HL-60/S4 treated with retinoic acid at 250 ng/mL for 4 days and 3 days (cell line): Measurements from ENCODE around the gene SNRPD3.
"Not testable (repeated sequence)": the region's sequence is repeated elsewhere in the genome, so short reads cannot be mapped to it uniquely, and the experiment has no call there.

Experiments
- in situ Hi-C: fragments of 300-500 bp; cut with MboI; formaldehyde crosslinking; loops from 2 replicates; pipeline ENCODE4 v1.7.0; 2022; ENCODE audit warnings: low sequenced_read_pairs

SNRPD3 gene

DNA sequence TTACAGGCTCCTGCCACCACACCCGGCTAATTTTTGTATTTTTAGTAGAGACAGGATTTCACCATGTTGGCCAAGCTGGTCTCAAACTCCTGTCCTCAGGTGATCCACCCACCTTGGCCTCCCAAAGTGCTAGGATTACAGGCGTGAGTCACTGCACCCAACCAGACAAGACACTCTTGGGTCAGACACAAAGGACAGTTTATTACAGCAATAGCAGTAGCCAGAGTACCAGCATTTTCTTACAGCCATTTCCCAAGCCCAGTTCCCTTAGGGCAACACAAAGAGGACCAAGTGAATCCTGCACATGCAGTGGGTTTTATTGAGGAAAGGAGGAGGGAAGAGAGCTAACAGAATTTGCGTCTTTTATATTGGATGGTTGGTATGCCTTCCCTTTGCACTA, 24.8 kb upstream of the SNRPD3 start:
- in situ Hi-C loops = loop anchor here (10.0 to 25.0 kb wide), 2 partner anchors 206 to 519 kb away; partner anchors contain the start of genes CABIN1 and GSTT4

DNA sequence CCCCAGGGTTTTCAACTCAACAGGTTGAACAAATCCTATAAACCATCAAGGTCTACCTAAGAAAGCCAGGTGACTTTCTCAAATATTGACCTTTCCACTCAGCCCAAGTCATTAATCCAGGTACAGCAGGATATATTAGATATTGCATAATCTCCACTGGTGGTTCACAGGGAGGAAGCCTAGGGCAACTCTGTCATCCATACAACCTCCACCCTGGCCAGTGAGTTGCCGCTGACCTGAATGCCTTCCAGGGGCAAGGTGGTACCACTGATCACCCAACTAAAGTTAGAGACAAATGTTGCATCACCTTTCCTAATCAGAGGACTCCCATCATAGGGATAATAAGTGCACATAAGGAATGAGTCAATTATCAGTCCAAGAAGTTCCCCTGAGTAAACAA, 23.7 kb upstream of the SNRPD3 start:
- in situ Hi-C loops = loop anchor here (10.0 to 25.0 kb wide), 2 partner anchors 207 to 520 kb away; partner anchors contain the start of genes CABIN1 and GSTT4

DNA sequence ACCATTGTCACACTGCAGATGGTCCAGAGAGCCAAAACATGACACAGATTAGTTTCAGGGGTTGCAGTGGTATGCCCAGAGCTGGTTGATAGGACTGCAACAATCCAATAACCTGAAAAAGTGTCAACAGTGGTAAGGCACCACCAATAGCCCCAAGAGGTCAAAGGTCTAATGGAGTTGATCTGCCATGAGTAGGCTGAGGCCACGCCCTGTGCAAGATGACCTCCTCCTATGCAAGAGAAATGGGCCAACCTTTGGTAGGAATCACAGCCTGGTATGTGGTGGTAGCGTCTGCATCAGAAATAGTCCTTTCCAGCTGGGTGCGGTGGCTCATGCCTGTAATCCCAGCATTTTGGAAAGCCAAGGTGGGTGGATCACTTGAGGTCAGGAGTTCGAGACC, 20.5 kb upstream of the SNRPD3 start:
- in situ Hi-C loops = loop anchor here (10.0 to 25.0 kb wide), 2 partner anchors 211 to 523 kb away; partner anchors contain the start of genes CABIN1 and GSTT4

DNA sequence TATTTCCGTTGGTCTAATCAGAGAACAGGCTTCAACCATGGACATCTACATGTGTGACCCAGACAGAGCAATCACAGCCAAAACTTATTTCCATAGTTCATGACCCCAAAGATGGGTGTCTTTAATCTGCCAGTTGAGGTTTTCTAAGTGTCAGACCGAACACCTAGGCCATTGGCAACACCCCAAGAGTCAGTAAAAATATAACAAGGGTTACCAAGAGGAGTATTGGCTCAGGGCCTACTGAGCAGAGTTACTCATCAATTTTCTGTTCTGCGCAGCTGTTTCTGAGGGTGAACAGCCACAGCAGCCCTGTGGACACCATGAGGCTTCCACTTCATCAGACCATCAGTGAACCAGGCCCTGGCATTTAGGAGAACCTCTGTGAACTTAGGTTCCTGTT, 19.7 kb upstream of the SNRPD3 start:
- in situ Hi-C loops = loop anchor here (10.0 to 25.0 kb wide), 2 partner anchors 211 to 524 kb away; partner anchors contain the start of genes CABIN1 and GSTT4

DNA sequence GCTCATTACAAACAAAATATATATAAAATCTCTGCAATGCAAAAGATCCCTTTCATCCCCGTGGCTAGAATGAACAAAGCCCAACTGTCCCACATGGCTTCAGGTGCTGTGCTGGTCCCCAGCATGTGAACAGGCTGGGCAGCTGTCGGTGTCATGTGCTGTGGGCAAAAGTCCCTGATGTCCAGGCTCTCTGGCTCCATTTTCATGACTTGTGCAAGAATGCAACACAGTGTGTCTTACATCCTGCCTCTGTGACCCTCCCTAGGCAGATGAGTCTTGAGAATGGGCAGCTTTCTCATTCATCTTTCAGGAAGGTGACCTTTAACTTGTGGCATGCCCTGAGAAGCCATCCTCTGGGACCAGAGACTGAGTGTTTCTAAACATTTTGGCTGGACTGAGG, 15.3 kb upstream of the SNRPD3 start:
- in situ Hi-C loops = loop anchor here (25.0 kb wide), 1 partner anchor 528 kb away; the partner anchor contains the start of genes CABIN1 and GSTT4

DNA sequence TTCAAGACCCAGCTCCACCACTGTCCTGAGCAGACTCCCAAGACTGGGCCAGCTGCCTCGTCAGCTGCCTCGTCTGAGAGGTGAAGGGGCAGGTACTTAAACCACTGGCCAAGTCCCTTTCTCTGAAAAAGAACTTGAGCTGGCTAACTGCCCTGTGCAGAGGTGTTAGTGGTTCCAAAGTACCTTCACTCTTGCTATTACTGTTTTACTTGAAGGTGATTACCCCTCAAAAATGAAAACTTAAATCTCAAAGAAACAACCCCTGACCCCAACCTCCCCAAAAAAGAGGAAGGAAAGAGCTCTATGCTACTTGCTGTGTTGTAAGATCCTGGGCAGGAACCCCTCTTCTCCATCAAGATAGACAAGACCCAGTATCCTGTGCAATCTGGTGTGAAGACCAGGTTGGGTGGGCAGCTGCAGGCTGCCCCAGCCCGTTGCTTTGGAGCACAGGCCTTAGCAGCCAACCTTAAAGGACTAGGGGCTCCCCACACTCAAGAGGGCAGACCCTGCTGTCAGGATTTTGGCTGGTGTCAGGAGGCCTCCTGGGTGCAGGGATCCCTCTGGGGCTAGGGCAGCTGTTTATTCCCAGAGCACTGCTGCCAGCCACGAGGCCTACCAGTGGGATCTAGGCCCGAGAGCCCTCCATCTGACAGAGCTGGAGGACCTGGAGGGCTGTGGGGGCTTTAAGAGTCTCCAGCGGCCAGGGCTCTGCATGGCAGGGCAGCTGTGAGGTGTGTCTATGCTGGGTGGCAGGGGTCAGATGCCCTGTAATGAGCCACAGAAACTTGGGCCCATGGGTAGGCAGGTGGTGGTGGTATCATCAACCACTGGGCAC, 13.9 kb upstream of the SNRPD3 start:
- in situ Hi-C loops = loop anchor here (25.0 kb wide), 1 partner anchor 530 kb away; the partner anchor contains the start of genes CABIN1 and GSTT4

DNA sequence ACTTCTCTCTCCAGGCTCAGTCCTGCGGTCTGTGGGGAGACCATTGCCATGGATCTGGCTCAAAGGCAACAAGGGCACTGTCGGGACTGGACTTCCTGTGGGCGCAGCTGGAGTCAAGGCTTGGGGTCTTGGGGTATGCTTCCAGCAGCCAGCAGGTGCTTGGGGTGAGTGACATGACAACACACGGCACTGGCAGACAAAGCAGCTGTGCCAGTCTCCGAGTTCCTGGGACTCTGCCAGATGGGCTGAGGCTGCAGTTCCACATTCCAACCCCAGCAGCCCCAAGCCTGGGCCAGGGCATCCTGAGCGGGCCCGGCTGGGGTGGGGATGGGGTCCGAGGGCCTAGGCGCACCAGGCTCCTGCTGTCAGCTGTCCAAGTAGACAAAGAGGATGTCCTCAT, 13.2 kb upstream of the SNRPD3 start:
- in situ Hi-C loops = loop anchor here (25.0 kb wide), 1 partner anchor 530 kb away; the partner anchor contains the start of genes CABIN1 and GSTT4

DNA sequence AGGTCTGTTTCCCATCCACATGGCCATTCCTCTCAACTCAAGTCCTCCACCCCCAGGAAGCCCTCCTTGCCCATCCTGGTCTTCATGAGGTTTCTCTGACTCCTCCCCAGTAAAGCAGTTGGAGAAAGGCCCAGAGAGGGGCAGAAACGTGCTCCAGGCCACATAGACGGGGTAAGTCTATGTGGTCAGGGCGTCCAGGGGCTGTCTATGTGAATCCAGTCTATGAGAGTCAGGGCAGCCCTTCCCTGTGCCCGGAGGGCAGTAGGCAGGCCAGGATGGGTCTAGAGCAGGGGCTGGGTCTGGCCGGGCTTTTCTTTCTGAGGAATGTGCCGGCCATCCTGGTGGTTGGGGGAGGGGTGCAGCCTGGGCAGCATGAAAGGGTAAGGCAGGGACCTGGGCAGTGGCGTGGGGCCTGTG, 12.6 kb upstream of the SNRPD3 start:
- in situ Hi-C loops = loop anchor here (25.0 kb wide), 1 partner anchor 531 kb away; the partner anchor contains the start of genes CABIN1 and GSTT4

DNA sequence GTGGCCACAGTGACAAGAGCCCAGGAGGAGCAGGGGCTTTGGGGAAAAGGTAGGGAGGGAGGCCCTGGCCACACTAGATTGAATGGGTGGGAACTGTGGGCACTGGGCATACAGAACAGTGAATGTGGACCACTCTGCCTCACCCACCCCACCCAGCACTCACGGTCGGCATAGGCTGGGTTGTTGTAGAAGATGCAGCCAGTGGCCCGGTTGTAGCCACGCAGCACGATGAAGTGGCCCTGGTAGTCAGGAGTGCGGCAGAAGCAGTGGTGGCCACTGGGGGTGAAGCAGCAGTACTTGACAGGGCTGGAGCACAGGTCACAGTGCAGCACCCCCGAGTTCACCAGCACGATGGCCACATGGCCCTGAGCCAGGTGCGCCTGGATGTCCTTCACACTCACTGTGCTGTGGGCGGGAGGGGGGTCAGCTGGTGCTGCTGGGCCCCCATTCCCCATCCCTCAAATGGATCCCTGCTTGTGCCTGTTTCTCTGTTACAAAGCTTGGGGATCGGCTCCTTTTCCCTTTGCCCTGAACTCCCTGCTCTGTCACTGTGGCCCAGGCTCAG, 12.0 kb upstream of the SNRPD3 start:
- in situ Hi-C loops = loop anchor here (25.0 kb wide), 1 partner anchor 531 kb away; the partner anchor contains the start of genes CABIN1 and GSTT4

DNA sequence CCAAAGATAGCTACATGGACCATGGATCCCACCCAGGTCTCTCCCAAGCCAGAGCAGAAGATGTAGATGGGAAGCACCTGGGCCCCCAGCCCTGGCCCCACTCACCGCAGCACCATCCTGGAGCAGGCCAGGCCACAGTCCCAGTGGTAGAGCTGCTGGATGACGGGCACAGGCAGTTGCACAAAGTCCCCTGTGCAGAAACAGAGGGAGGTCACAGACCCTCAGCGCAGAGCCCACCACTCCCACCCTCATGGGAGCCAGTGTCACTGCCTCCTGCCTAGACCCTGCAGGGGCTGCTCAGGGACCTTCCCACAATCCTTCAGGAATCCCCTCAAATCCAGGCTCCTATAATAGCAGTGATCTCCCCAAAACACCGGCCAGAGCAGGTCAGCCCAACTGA, 7.0 kb upstream of the SNRPD3 start:
- in situ Hi-C loops = loop anchor here (25.0 kb wide), 1 partner anchor 537 kb away; the partner anchor contains the start of genes CABIN1 and GSTT4

DNA sequence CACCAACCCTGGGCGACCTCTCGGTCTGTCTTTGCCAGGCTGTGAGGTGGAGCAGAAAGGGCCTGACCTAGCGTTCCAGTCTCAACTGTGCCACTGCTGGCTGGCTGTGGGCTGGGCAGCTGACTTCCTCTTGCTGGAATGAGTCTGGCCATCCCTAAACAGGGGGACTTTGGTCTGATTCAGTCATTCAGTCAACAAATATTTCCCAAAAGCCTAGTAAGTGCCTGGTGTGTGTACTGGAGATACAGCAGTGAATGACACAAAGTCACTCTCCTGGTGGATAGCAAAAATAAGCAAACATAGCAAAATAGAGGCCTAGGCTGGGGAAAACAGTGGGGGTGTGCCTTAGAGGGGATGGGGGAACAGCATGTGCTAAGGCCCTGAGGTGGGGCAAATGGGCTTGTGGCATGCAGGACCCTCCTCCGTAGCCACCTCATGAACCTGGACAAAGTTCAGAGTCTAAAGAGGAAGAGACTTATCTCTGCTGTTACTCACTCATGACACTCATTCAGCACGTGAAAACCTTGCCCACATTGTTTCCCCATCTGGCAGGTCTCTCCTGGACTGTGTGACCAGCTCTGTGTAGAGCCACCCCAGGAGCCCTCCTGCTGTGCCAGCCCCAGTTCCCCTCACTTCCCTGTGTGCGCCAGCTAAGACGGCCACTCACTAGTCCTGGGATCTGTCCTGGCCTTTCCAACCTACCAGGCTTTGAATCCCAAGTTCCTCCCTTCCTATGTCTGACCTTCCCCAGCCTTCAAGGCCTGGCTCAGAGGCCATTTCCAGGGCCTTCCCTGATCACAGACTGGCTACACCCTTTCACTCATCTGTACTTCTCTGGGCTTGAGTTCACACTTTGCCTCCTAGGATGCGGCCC, 5.5 kb upstream of the SNRPD3 start:
- in situ Hi-C loops = no loop called here

DNA sequence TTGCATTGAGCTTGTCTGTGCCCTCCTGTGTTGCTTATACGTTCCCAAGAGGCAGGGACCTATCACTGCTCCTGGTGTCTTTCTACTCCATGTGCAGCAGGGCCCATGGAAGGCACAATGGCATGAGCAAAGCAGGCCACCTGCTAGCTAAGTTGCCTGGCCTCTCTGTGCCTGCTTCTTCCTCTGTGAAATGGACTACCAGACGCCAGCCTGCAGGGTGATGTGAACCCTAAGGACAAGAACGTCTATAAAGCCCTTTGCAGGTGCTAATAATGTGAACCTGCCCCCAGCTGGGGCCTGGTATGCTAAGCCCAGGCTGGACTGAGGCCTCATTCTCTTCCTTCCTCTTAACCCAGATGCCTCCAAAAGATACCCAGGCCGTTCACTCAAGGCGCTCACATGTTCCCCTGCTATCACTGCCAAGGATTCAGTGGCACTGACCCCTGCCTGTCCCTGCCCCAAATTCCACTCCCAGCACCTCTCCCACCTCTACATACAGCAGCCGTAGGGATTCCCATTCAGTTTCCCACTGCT, 4.8 kb upstream of the SNRPD3 start:
- in situ Hi-C loops = no loop called here

DNA sequence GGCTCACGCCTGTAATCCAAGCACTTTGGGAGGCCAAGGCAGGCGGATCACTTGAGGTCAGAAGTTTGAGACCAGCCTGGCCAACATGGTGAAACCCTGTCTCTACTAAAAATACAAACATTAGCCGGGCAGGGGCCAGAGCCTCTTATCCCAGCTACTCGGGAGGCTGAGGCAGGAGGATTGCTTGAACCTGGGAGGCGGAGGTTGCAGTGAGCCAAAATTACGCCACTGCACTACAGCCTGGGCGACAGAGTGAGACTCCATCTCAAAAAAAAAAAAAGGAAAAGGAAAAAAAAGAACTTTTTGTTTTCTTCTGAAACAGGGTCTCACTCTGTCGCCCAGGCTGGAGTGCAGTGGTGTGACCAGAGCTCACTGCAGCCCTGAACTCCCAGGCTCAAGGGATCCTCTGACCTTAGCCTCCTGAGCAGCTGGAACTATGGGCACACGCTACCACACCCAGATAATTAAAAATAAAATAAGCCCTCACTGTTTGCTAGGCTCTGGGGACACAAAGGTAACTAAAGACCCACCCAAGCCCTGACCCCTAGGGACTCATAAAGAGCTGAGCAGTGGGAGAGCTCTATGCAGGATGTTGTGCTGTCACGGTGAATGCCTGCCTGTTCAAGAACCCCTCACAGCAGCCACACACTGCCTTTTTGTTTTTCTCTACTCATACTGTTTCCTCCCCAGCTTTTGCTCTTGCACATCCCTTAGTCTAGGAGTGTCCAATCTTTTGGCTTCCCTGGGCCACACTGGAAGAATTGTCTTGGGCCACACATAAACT, 3.1 kb upstream of the SNRPD3 start:
- in situ Hi-C loops = not testable (repeated sequence)

DNA sequence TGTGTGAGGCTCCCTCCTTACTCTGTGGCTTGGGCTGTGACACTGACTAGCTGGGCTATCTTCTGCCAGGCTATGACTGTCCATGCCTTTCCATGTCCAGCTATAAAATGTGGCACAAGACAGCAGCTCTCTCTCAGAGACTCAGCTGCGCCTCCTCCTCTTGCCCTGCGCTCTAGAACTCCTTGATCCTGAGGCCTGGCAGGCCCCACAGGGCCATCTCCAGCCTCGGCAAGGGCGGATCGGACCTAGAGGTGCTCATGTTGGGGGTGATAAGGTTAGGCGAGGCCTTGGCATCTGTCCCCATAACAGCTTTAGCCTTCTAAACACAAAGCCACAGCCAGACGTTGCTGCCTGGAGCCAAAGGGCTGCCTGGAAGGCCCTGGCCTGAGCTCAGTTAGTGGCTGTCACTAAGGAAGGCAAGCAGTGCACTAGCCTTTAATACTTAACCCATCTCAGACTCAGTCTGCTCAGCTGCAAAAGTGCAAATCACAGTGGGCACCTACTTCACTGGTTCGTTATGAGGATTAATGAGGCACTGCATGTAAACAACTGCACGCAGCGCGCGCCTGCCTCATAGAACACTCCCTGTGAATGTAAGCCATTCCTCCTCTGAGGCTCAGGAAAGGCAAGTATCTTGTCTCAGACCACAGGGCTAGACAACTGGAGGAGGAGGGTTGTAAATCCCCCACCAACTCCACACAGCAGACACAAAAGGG, 2.0 kb upstream of the SNRPD3 start:
- in situ Hi-C loops = no loop called here

DNA sequence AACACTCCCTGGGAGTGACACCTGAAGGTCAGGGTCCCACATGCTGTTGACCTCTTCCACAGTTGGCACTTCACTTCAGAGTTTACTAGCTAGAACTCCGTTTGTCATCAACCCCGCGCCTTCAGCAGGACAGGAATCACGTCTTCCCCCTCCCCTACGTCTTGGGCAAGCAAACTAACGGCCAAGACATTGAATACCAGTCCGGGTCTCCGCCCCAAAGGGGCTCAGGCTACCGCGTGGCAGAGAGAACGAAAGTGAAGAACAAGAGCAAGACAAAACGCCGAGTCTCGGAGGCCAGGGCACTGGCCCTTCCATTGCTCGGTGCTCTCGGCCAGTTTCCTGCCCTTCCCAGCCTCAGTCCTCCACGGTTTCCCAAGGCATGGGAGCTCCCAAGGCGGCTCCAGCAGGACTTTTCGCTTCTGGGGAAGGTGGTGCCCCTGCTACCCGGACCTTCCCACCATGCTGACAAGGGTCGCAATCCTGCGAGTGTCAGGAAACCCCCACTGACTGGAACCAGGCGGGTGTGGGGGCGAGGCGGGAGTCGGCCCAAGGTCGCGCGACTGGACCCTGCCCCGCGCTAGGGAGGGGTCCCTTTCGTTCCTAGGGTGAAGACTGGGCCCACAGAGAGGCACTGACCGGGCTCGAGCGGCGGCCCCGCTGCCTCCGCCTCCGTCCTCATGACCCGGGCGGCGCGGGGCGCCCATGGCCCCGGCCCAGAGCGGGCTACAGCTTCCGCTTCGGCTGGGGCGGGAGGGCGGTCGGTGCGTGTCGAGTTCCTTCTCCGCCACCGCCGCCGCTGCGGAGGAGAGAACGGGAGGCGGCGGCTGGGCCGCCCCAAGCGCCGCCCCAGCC, 1.3 kb upstream of the SNRPD3 start, which contains the start of gene GUCD1:
Gene GUCD1 (minus strand): TSS at position 826 of the 852 bp plus-strand sequence. CDS start 147 bp downstream, at position 679.
- in situ Hi-C loops = no loop called here

DNA sequence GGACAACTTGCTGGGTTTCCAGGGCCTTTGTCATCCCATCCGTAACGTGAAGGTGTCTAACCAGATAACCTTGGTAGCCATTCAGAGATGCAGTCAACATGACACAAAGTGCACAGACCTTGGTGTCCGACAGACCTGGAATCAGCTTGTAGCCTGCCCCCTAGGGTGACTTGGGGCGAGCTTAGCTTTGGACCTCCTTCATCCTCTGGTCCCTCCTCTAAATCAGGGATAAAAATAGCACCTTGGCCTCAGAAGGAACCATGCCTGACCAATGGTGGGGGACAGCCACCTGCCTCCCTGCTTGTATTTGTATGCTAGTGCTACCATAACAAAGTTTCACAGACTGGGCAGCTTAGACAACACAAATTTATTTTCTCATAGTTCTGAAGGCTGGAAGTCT, 3.7 kb downstream of the SNRPD3 start:
- in situ Hi-C loops = no loop called here

DNA sequence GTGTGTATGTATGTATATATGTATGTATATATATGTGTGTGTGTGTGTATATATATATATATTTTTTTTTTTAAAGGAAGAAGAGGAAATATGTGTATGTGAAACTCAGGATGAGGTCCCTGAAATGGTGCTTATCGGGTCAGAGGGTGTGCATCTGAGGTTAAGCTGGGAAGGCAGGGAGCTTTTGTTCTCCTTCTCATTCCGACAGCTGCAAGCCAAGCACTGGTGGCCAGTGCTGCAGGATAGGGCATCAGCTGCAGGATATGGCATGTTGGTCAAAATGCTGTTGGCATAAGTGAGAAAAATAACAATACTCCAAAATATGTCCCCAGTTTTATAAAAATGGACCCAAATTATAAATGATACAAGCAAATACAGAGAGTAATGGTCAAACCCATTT, 7.4 kb downstream of the SNRPD3 start:
- in situ Hi-C loops = no loop called here
